Measurements from ENCODE around the gene TANK. TPM values are rescaled to one million over a fixed set of nuclear protein-coding genes. Genes with fewer than 3 reads are reported as not detected.

Gene TANK
- total and polyA plus RNA-seq, 2 of the 8 experiments (the other 6 are each of a cell fraction or from before 2014, with no cell fraction given): 7.0 to 26.1 TPM

GRCh38 chr2:161265874-161266273, 105.6 kb downstream of the TANK start:
- H2AK5ac ChIP-seq (ENCODE audit: low read depth, low read length): no peak overlapping the region
- no peaks in the 10 kb centered on the region for H3K27me3 ChIP-seq (replicated peaks in 1 of 4; ENCODE audit: control insufficient read depth in 3 of 4, extremely low read depth in 1 of 4, insufficient read depth in 3 of 4, low read length in 3 of 4)
- H2BK15ac ChIP-seq (ENCODE audit: low read length): no peak overlapping the region
- no peaks in the 10 kb centered on the region for H3K36me3 ChIP-seq (ENCODE audit: control insufficient read depth in 2 of 4, insufficient read depth in 4 of 4, low read length in 3 of 4)
- no peak overlapping the region for H3K4ac ChIP-seq (replicated peaks; ENCODE audit: insufficient read length, low read depth, low read length)
- no peak overlapping the region for H3K14ac ChIP-seq (ENCODE audit: insufficient read length)
- ChIA-PET POLR2A (ENCODE audit: partially characterized antibody) (no interaction called here), CTCF (ENCODE audit: partially characterized antibody) (interaction anchor here (1.0 to 2.2 kb wide), 4 partner anchors 10 to 42 kb away, joined by 3 to 9 read pairs (median 4); no protein-coding TSS in a partner anchor)
- no peak overlapping the region for H3K9ac ChIP-seq (replicated peaks in 1 of 4; ENCODE audit: extremely low read depth in 1 of 4, low read depth in 3 of 4, low read length in 3 of 4)
- H4K20me1 ChIP-seq (replicated peaks in 1 of 2; ENCODE audit: control insufficient read depth in 1 of 2, insufficient read depth in 2 of 2, low read length in 2 of 2): no peaks in the 10 kb centered on the region
- no peak overlapping the region; the same call in 1 of the 2 replicates for H4K8ac ChIP-seq (ENCODE audit: extremely low read depth, insufficient read depth, low read length)
- H3K18ac ChIP-seq (ENCODE audit: extremely low read depth, low read length): no peak overlapping the region
- H3K4me3 ChIP-seq (ENCODE audit: extremely low read depth in 1 of 4, insufficient read depth in 2 of 4, low read depth in 3 of 4, low read length in 4 of 4): no peak overlapping the region
- no peak overlapping the region for H3K23ac ChIP-seq (ENCODE audit: insufficient read length)
- H3K9me3 ChIP-seq (ENCODE audit: insufficient read depth in 2 of 2, low read depth in 1 of 2, low read length in 1 of 2): no peaks in the 10 kb centered on the region
- no peak overlapping the region for H2BK120ac ChIP-seq (replicated peaks; ENCODE audit: low read depth, low read length)
- peak overlapping the region; percentile 30; the same call in 1 of the 2 replicates for H2AFZ ChIP-seq (ENCODE audit: low read length)
- 98% methylated on average over 11 of the region's 11 CpGs; no CpG with 5 or more reads in 1 of the 2 experiments for WGBS, 2 experiments (ENCODE audit: extremely low coverage in 1 of 2, insufficient coverage in 1 of 2, insufficient read length in 1 of 2, insufficient replicate concordance in 2 of 2, low coverage in 1 of 2, low lambda C conversion rate in 2 of 2, missing lambda C conversion rate in 1 of 2)
- FAIRE-seq: no peak
- no peak for DNase-seq (ENCODE audit: low read depth in 1 of 2, low spot score in 2 of 2)
- H3K79me2 ChIP-seq (ENCODE audit: control insufficient read depth in 1 of 2, insufficient read depth in 2 of 2, low read length in 2 of 2): no peaks in the 10 kb centered on the region
- no peaks in the 10 kb centered on the region for H3K79me1 ChIP-seq (ENCODE audit: low read depth, low read length)
- H4K5ac ChIP-seq (ENCODE audit: insufficient read length, low read depth, low read length): no peak overlapping the region
- H3K56ac ChIP-seq (replicated peaks; ENCODE audit: insufficient read length, low read depth, low read length): no peak overlapping the region
- H3K4me1 ChIP-seq (replicated peaks in 1 of 4; ENCODE audit: control insufficient read depth in 3 of 4, insufficient read depth in 4 of 4, low read length in 3 of 4): no peaks in the 10 kb centered on the region
- H2BK12ac ChIP-seq (ENCODE audit: low read depth, low read length): no peak overlapping the region
- no peak overlapping the region for H3K4me2 ChIP-seq (ENCODE audit: insufficient read depth in 1 of 2, low read depth in 2 of 2, low read length in 2 of 2)
- H3K23me2 ChIP-seq (ENCODE audit: low read depth, low read length): no peaks in the 10 kb centered on the region
- no peak overlapping the region for H2BK5ac ChIP-seq (ENCODE audit: low read depth, low read length)
- no peak overlapping the region for H3K27ac ChIP-seq (ENCODE audit: low read depth, low read length)
- H2BK20ac ChIP-seq (ENCODE audit: low read length): no peak overlapping the region
- H4K91ac ChIP-seq (replicated peaks; ENCODE audit: insufficient read length, low read length): no peak overlapping the region
- no peak for TF ChIP-seq ASH2L (IDR thresholded peaks at IDR 0.05; ENCODE audit: low read length)
- TF ChIP-seq NANOG (IDR thresholded peaks at IDR 0.05; ENCODE audit: insufficient read depth, low read depth, low read length, poor library complexity, severe bottlenecking): no peak
- no peak for TF ChIP-seq BRCA1 (IDR thresholded peaks at IDR 0.05; ENCODE audit: low read depth, low read length)
- TF ChIP-seq EP300 (IDR thresholded peaks at IDR 0.05; ENCODE audit: borderline replicate concordance in 1 of 2, low read depth in 2 of 2, low read length in 2 of 2): no peak

Data from H1 (cell line).